ENCODE results near the gene CLSTN2.

The CLSTN2 gene

DNA sequence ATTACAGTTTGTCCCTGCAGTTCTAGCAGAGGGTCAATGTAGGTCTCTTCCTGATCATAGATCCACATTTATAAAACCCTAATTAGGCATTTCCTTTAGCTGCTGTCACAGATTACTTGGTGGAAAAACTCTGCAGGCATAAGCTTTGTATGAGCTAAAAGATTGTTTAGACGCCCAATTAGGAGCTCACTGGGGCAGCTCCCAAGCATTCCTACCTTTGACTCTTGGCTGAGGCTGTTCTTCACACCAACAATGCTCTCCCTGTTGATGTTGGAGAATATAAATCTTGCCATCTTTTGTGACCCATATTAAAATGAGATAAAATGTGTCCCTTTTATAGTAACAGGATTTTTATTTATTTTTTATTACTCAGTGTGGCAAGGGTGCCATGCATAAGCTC, 594.6 kb downstream of the CLSTN2 start:
- Mint-ChIP-seq H3K9me3 (peaks cover 21% of the 10 kb centered on the region), H3K4me1 (no peaks in the 10 kb centered on the region), H3K36me3 (ENCODE audit: low read depth) (no peaks in the 10 kb centered on the region), H3K4me3 (no peak overlapping the region), H3K27ac (no peak overlapping the region), H3K27me3 (ENCODE audit: low read depth, poor library complexity) (peaks cover 9% of the 10 kb centered on the region)
- DNase-seq = no peak
- TF ChIP-seq, protein P1, sequence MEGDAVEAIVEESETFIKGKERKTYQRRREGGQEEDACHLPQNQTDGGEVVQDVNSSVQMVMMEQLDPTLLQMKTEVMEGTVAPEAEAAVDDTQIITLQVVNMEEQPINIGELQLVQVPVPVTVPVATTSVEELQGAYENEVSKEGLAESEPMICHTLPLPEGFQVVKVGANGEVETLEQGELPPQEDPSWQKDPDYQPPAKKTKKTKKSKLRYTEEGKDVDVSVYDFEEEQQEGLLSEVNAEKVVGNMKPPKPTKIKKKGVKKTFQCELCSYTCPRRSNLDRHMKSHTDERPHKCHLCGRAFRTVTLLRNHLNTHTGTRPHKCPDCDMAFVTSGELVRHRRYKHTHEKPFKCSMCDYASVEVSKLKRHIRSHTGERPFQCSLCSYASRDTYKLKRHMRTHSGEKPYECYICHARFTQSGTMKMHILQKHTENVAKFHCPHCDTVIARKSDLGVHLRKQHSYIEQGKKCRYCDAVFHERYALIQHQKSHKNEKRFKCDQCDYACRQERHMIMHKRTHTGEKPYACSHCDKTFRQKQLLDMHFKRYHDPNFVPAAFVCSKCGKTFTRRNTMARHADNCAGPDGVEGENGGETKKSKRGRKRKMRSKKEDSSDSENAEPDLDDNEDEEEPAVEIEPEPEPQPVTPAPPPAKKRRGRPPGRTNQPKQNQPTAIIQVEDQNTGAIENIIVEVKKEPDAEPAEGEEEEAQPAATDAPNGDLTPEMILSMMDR (IDR thresholded peaks at IDR 0.05) = no peak

DNA sequence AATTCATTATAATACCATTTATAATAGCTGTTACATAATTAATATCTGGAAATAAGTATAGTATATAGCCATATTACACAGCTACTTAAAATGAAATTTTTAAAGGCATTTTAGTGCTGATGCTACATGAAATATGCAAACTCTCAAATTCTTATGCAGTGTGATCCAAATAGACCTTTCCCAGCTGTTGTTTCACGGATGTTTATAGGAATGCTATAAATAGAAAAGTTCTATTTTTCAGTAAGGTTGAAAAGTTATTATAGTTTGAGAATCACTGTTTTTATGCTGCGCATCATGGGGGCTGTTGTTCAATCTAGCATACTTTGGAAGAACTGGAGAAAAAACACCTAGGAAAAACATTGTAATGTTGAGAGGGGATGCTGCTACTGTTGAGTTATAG, 595.1 kb downstream of the CLSTN2 start:
- H3K9me3 Mint-ChIP-seq = peaks cover 16% of the 10 kb centered on the region

DNA sequence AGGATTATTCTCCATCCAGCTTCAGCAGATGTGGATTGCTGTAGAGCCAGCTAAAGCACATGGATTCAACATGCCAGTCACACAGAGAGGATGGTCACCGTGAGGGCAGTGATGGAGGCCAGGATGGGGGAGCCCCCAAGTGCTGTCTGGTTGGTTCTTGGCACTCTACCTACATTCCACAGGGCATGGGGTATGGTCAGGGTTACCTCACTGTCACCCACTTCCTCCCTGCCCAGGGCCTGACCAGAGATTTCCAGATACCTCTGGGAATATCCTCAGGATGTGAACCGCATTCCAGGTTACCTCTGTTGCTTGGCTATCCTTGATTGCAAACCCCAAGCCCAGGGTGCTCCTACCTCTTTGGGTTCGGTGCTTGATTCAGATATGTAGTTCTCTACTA, 595.6 kb downstream of the CLSTN2 start:
- Mint-ChIP-seq H3K4me3 (no peak overlapping the region), H3K27ac (no peak overlapping the region), H3K9me3 (peaks cover 12% of the 10 kb centered on the region), H3K36me3 (ENCODE audit: low read depth) (no peaks in the 10 kb centered on the region), H3K4me1 (no peaks in the 10 kb centered on the region), H3K27me3 (ENCODE audit: low read depth, poor library complexity) (peaks cover 5% of the 10 kb centered on the region)
- TF ChIP-seq, protein P1 (IDR thresholded peaks at IDR 0.05) = no peak
- no peak for DNase-seq

More for the DNA sequence above, 595.1 kb downstream of the CLSTN2 start:
- TF ChIP-seq, protein P1 (IDR thresholded peaks at IDR 0.05) = no peak
- H3K4me3 Mint-ChIP-seq = no peak overlapping the region
- no peak overlapping the region for H3K27ac Mint-ChIP-seq
- peaks cover 9% of the 10 kb centered on the region for H3K27me3 Mint-ChIP-seq (ENCODE audit: low read depth, poor library complexity)
- no peaks in the 10 kb centered on the region for H3K4me1 Mint-ChIP-seq
- no peak for DNase-seq
- no peaks in the 10 kb centered on the region for H3K36me3 Mint-ChIP-seq (ENCODE audit: low read depth)

DNA sequence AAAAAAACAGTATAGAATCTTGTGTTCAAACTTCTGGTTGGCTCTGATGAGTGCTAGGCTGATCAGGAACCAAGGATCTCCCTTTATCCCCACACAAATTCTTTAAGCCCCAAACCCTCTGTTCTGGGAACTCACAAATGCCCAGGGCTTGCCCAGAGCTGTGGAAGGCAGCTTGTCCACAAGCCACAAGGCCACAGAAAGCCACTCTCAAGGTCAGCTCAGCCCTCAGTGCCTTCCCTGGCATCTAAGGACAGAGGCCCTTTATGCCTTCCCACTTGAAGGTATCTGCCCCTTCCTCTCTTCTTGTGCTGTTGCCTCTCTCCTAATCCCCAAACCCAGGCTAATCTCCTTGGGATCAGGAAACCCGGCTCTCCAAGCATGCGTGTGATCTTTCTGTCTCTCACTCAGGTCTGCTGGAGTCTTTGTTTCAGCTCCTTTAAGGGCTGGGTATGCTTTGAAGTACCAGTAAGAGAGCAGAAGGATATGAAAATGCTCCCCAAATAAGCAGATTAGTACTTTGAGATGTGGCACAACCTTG, 597.9 kb downstream of the CLSTN2 start:
- Mint-ChIP-seq H3K36me3 (ENCODE audit: low read depth) (no peaks in the 10 kb centered on the region), H3K9me3 (no peaks in the 10 kb centered on the region), H3K4me3 (no peak overlapping the region), H3K27ac (peak overlapping the region; percentile 43), H3K27me3 (ENCODE audit: low read depth, poor library complexity) (peaks cover 5% of the 10 kb centered on the region), H3K4me1 (no peaks in the 10 kb centered on the region)
- no peak for DNase-seq
- TF ChIP-seq, protein P1 (IDR thresholded peaks at IDR 0.05) = no peak

DNA sequence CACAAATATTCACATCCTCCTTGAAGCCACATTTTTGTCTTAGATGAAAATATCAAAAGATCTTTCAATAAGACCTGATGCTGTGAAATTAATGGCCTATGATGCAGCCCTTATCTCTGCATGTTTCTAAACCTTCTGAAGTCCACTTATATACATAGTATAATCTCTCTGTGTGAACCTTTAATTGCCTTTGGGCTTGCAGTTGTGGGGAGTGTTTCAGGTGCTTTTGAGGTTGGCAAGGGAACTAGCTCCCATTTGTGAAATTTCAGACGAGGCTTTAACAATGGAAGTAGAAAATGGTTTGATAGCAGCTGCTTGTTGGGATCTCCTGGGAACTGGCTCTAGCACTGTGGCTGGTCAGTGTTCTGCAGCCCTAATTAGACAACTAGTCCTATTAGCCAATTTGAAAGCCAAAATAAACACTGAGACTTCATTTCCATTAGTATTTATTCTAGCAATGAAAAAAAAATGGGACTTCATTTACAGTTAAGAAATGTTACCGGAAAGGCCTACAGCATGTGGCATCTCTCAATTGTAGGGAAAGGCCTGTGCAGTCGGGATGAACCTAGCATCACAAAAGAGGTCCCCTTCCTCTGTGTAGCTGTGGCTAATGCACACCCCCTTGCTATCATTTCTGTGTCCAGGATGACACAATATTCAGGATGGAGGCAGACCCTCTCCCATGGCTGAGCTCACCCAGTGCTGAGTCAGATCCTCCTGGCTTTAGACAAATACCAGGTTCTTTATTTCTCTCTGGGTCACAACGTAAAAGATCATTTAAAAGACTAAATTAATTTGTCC, 602.1 kb downstream of the CLSTN2 start:
- peaks cover 6% of the 10 kb centered on the region for H3K27me3 Mint-ChIP-seq (ENCODE audit: low read depth, poor library complexity)
- H3K4me3 Mint-ChIP-seq = no peak overlapping the region
- no peaks in the 10 kb centered on the region for H3K36me3 Mint-ChIP-seq (ENCODE audit: low read depth)
- no peaks in the 10 kb centered on the region for H3K9me3 Mint-ChIP-seq
- H3K4me1 Mint-ChIP-seq = no peaks in the 10 kb centered on the region
- no peak for DNase-seq
- TF ChIP-seq, protein P1 (IDR thresholded peaks at IDR 0.05) = no peak
- no peak overlapping the region for H3K27ac Mint-ChIP-seq

DNA sequence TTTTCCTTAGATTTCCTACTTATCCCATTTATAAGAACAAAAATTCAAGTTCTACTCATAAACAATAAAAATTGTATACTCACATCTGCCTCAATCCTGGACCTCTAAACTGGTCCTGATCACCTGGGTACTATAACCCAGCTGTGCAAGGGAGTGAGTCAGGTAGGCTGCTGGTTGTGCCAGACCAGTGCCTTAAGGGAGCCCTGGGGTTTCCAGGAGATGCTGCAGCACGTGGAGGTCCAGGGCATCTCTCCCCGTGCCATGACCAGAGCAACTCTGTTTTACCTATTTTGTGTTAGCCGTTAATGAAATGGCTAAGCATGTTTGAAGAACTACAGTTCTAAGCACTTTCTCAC, 602.7 kb downstream of the CLSTN2 start:
- H3K4me3 Mint-ChIP-seq = no peak overlapping the region
- no peaks in the 10 kb centered on the region for H3K36me3 Mint-ChIP-seq (ENCODE audit: low read depth)
- H3K9me3 Mint-ChIP-seq = no peaks in the 10 kb centered on the region
- H3K27ac Mint-ChIP-seq = no peak overlapping the region
- H3K27me3 Mint-ChIP-seq (ENCODE audit: low read depth, poor library complexity) = peaks cover 6% of the 10 kb centered on the region
- TF ChIP-seq, protein P1 (IDR thresholded peaks at IDR 0.05) = no peak
- no peak for DNase-seq
- no peaks in the 10 kb centered on the region for H3K4me1 Mint-ChIP-seq

Measured in nephron progenitor cell (in vitro differentiated cells).